Stimulated activated CD4-positive, alpha-beta T cell treated with anti-CD3 and anti-CD28 coated beads, Interleukin-1b, Interleukin-23, amount 100 ng/mL, for 48 hours (primary cell): ENCODE results near the gene ANKRD35.
A peak's percentile ranks its signal among the peaks of the same experiment; 100 is the strongest.
"Not testable (repeated sequence)": the region's sequence is repeated elsewhere in the genome, so short reads cannot be mapped to it uniquely, and the experiment has no call there.

Experiments
- DNase-seq: peaks from one replicate; pipeline ENCODE4 v3.0.0-alpha.2; 2020

ANKRD35 gene

GRCh38 chr1:145849356-145850160 lies 36.1 kb downstream of the ANKRD35 start:
- DNase-seq, result no peak

GRCh38 chr1:145847827-145848226 lies 37.8 kb downstream of the ANKRD35 start:
- DNase-seq, result no peak

GRCh38 chr1:145846201-145846612 lies 39.5 kb downstream of the ANKRD35 start:
- DNase-seq, result peak; percentile 21

- DNase-seq, result peak; percentile 73
Observed at GRCh38 chr1:145845514-145846161, 40.0 kb downstream of the ANKRD35 start, which contains the start of gene NUDT17. TSS of gene NUDT17 (plus strand) at chr1:145845630. CDS start at chr1:145845641, 11 bp downstream.

- no peak for DNase-seq
Observed at GRCh38 chr1:145845144-145845513, 40.5 kb downstream of the ANKRD35 start.

GRCh38 chr1:145843031-145843430 lies 42.6 kb downstream of the ANKRD35 start:
- DNase-seq, result no peak

GRCh38 chr1:145837656-145838055 lies 48.0 kb downstream of the ANKRD35 start:
- no peak for DNase-seq

GRCh38 chr1:145830810-145831209 lies 54.9 kb downstream of the ANKRD35 start:
- not testable (repeated sequence) for DNase-seq

GRCh38 chr1:145828367-145829026 lies 57.2 kb downstream of the ANKRD35 start:
- no peak for DNase-seq

- no peak for DNase-seq
Observed at GRCh38 chr1:145827966-145828365, 57.7 kb downstream of the ANKRD35 start.

GRCh38 chr1:145826030-145826429 lies 59.6 kb downstream of the ANKRD35 start:
- no peak for DNase-seq

- no peak for DNase-seq
Observed at GRCh38 chr1:145824499-145824842, 61.2 kb downstream of the ANKRD35 start.

GRCh38 chr1:145823565-145824498 lies 61.8 kb downstream of the ANKRD35 start, which contains the start of the genes POLR3C and RNF115:
TSS of gene POLR3C (plus strand) at chr1:145824200. CDS start at chr1:145825777, 1,577 bp downstream.
TSS of gene RNF115 (minus strand) at chr1:145824095. CDS start at chr1:145823873, 222 bp downstream.
- DNase-seq, result peak; percentile 87

- not testable (repeated sequence) for DNase-seq
Observed at GRCh38 chr1:145822779-145823331, 62.8 kb downstream of the ANKRD35 start.

GRCh38 chr1:145818095-145818494 lies 67.6 kb downstream of the ANKRD35 start:
- DNase-seq, result not testable (repeated sequence)
